ENCODE measurements around the gene P2RY12.
A peak's percentile ranks its signal among the peaks of the same experiment; 100 is the strongest.

P2RY12 gene

GRCh38 chr3:151329363-151329762 is 55.2 kb downstream of the P2RY12 start, which contains the start of gene P2RY13:
P2RY13 (minus strand) TSS chr3:151329549; CDS start chr3:151329528, 21 bp downstream.
- Histone ChIP-seq H3K9me3 (ENCODE audit: control insufficient read depth in 5 of 5, low read length in 5 of 5) (no peaks in the 10 kb centered on the region), H3K9ac (ENCODE audit: low read length in 5 of 5) (peak within 1 kb of the TSS in 2 of 5 donors; percentile 9 to 70), H3K4me1 (ENCODE audit: control insufficient read depth in 5 of 5, insufficient read depth in 5 of 5, low read length in 5 of 5) (peaks cover 0 to 36% (median 25%) of the 10 kb centered on the region in 5 donors), H3K4me3 (ENCODE audit: low read depth in 1 of 5, low read length in 5 of 5) (peak within 1 kb of the TSS; percentile 34 to 61 (median 49)), H3K36me3 (ENCODE audit: control insufficient read depth in 5 of 5, insufficient read depth in 5 of 5, low read length in 5 of 5) (no peaks in the 10 kb centered on the region), H3K27me3 (ENCODE audit: control insufficient read depth in 5 of 5, insufficient read depth in 4 of 5, low read length in 5 of 5) (no peaks in the 10 kb centered on the region), H3K27ac (ENCODE audit: low read depth, low read length) (peak within 1 kb of the TSS; percentile 47)

GRCh38 chr3:151328298-151328995 is 56.1 kb downstream of the P2RY12 start:
- peak overlapping the region; percentile 34 to 61 (median 49) for H3K4me3 ChIP-seq (ENCODE audit: low read depth in 1 of 5, low read length in 5 of 5)
- H3K9me3 ChIP-seq (ENCODE audit: control insufficient read depth in 5 of 5, low read length in 5 of 5) = no peaks in the 10 kb centered on the region
- H3K4me1 ChIP-seq (ENCODE audit: control insufficient read depth in 5 of 5, insufficient read depth in 5 of 5, low read length in 5 of 5) = peaks cover 0 to 36% (median 25%) of the 10 kb centered on the region in 5 donors
- peak overlapping the region in 2 of 5 donors; percentile 9 to 70 for H3K9ac ChIP-seq (ENCODE audit: low read length in 5 of 5)
- no peaks in the 10 kb centered on the region for H3K36me3 ChIP-seq (ENCODE audit: control insufficient read depth in 5 of 5, insufficient read depth in 5 of 5, low read length in 5 of 5)
- peak overlapping the region; percentile 47 for H3K27ac ChIP-seq (ENCODE audit: low read depth, low read length)
- H3K27me3 ChIP-seq (ENCODE audit: control insufficient read depth in 5 of 5, insufficient read depth in 4 of 5, low read length in 5 of 5) = no peaks in the 10 kb centered on the region

- H3K27ac ChIP-seq (ENCODE audit: low read depth, low read length) = peak overlapping the region; percentile 47
- no peaks in the 10 kb centered on the region for H3K36me3 ChIP-seq (ENCODE audit: control insufficient read depth in 5 of 5, insufficient read depth in 5 of 5, low read length in 5 of 5)
- H3K27me3 ChIP-seq (ENCODE audit: control insufficient read depth in 5 of 5, insufficient read depth in 4 of 5, low read length in 5 of 5) = no peaks in the 10 kb centered on the region
- H3K4me1 ChIP-seq (ENCODE audit: control insufficient read depth in 5 of 5, insufficient read depth in 5 of 5, low read length in 5 of 5) = peaks cover 0 to 36% (median 25%) of the 10 kb centered on the region in 5 donors
- peak overlapping the region in 2 of 5 donors; percentile 8 to 70 for H3K9ac ChIP-seq (ENCODE audit: low read length in 5 of 5)
- H3K9me3 ChIP-seq (ENCODE audit: control insufficient read depth in 5 of 5, low read length in 5 of 5) = no peaks in the 10 kb centered on the region
- peak overlapping the region; percentile 34 to 61 (median 49) for H3K4me3 ChIP-seq (ENCODE audit: low read depth in 1 of 5, low read length in 5 of 5)
Observed at GRCh38 chr3:151327571-151328198, 56.9 kb downstream of the P2RY12 start.

- no peak overlapping the region for H3K9ac ChIP-seq (ENCODE audit: low read length in 5 of 5)
- no peak overlapping the region for H3K27ac ChIP-seq (ENCODE audit: low read depth, low read length)
- no peak overlapping the region for H3K4me3 ChIP-seq (ENCODE audit: low read depth in 1 of 5, low read length in 5 of 5)
- H3K9me3 ChIP-seq (ENCODE audit: control insufficient read depth in 5 of 5, low read length in 5 of 5) = no peaks in the 10 kb centered on the region
- no peaks in the 10 kb centered on the region for H3K27me3 ChIP-seq (ENCODE audit: control insufficient read depth in 5 of 5, insufficient read depth in 4 of 5, low read length in 5 of 5)
- peaks cover 0 to 28% (median 13%) of the 10 kb centered on the region in 5 donors for H3K4me1 ChIP-seq (ENCODE audit: control insufficient read depth in 5 of 5, insufficient read depth in 5 of 5, low read length in 5 of 5)
- H3K36me3 ChIP-seq (ENCODE audit: control insufficient read depth in 5 of 5, insufficient read depth in 5 of 5, low read length in 5 of 5) = no peaks in the 10 kb centered on the region
Observed at GRCh38 chr3:151322511-151322910, 62.0 kb downstream of the P2RY12 start.

- H3K9ac ChIP-seq (ENCODE audit: low read length in 5 of 5) = no peak overlapping the region
- no peak overlapping the region for H3K27ac ChIP-seq (ENCODE audit: low read depth, low read length)
- H3K9me3 ChIP-seq (ENCODE audit: control insufficient read depth in 5 of 5, low read length in 5 of 5) = no peaks in the 10 kb centered on the region
- H3K4me3 ChIP-seq (ENCODE audit: low read depth in 1 of 5, low read length in 5 of 5) = no peak overlapping the region
- no peaks in the 10 kb centered on the region for H3K27me3 ChIP-seq (ENCODE audit: control insufficient read depth in 5 of 5, insufficient read depth in 4 of 5, low read length in 5 of 5)
- peaks cover 0 to 22% (median 13%) of the 10 kb centered on the region in 5 donors for H3K4me1 ChIP-seq (ENCODE audit: control insufficient read depth in 5 of 5, insufficient read depth in 5 of 5, low read length in 5 of 5)
- H3K36me3 ChIP-seq (ENCODE audit: control insufficient read depth in 5 of 5, insufficient read depth in 5 of 5, low read length in 5 of 5) = no peaks in the 10 kb centered on the region
Observed at GRCh38 chr3:151321526-151321925, 63.0 kb downstream of the P2RY12 start.

- Histone ChIP-seq H3K9ac (ENCODE audit: low read length in 5 of 5) (no peak overlapping the region), H3K9me3 (ENCODE audit: control insufficient read depth in 5 of 5, low read length in 5 of 5) (no peaks in the 10 kb centered on the region)
Observed at GRCh38 chr3:151320131-151320530, 64.4 kb downstream of the P2RY12 start.

GRCh38 chr3:151319628-151320027 is 64.9 kb downstream of the P2RY12 start:
- H3K27ac ChIP-seq (ENCODE audit: low read depth, low read length) = no peak overlapping the region
- H3K4me3 ChIP-seq (ENCODE audit: low read depth in 1 of 5, low read length in 5 of 5) = no peak overlapping the region

More at GRCh38 chr3:151320131-151320530, 64.4 kb downstream of the P2RY12 start:
- H3K4me1 ChIP-seq (ENCODE audit: control insufficient read depth in 5 of 5, insufficient read depth in 5 of 5, low read length in 5 of 5) = peaks cover 0 to 22% (median 13%) of the 10 kb centered on the region in 5 donors
- H3K36me3 ChIP-seq (ENCODE audit: control insufficient read depth in 5 of 5, insufficient read depth in 5 of 5, low read length in 5 of 5) = no peaks in the 10 kb centered on the region
- no peak overlapping the region for H3K4me3 ChIP-seq (ENCODE audit: low read depth in 1 of 5, low read length in 5 of 5)
- H3K27me3 ChIP-seq (ENCODE audit: control insufficient read depth in 5 of 5, insufficient read depth in 4 of 5, low read length in 5 of 5) = no peaks in the 10 kb centered on the region
- H3K27ac ChIP-seq (ENCODE audit: low read depth, low read length) = no peak overlapping the region

GRCh38 chr3:151318991-151319390 is 65.6 kb downstream of the P2RY12 start:
- H3K27me3 ChIP-seq (ENCODE audit: control insufficient read depth in 5 of 5, insufficient read depth in 4 of 5, low read length in 5 of 5) = no peaks in the 10 kb centered on the region
- H3K27ac ChIP-seq (ENCODE audit: low read depth, low read length) = no peak overlapping the region
- H3K4me1 ChIP-seq (ENCODE audit: control insufficient read depth in 5 of 5, insufficient read depth in 5 of 5, low read length in 5 of 5) = peaks cover 0 to 22% (median 13%) of the 10 kb centered on the region in 5 donors
- H3K9ac ChIP-seq (ENCODE audit: low read length in 5 of 5) = no peak overlapping the region
- H3K36me3 ChIP-seq (ENCODE audit: control insufficient read depth in 5 of 5, insufficient read depth in 5 of 5, low read length in 5 of 5) = no peaks in the 10 kb centered on the region
- H3K9me3 ChIP-seq (ENCODE audit: control insufficient read depth in 5 of 5, low read length in 5 of 5) = no peaks in the 10 kb centered on the region
- H3K4me3 ChIP-seq (ENCODE audit: low read depth in 1 of 5, low read length in 5 of 5) = no peak overlapping the region

More at GRCh38 chr3:151319628-151320027, 64.9 kb downstream of the P2RY12 start:
- Histone ChIP-seq H3K4me1 (ENCODE audit: control insufficient read depth in 5 of 5, insufficient read depth in 5 of 5, low read length in 5 of 5) (peaks cover 0 to 22% (median 13%) of the 10 kb centered on the region in 5 donors), H3K27me3 (ENCODE audit: control insufficient read depth in 5 of 5, insufficient read depth in 4 of 5, low read length in 5 of 5) (no peaks in the 10 kb centered on the region), H3K9me3 (ENCODE audit: control insufficient read depth in 5 of 5, low read length in 5 of 5) (no peaks in the 10 kb centered on the region), H3K36me3 (ENCODE audit: control insufficient read depth in 5 of 5, insufficient read depth in 5 of 5, low read length in 5 of 5) (no peaks in the 10 kb centered on the region), H3K9ac (ENCODE audit: low read length in 5 of 5) (no peak overlapping the region)

- Histone ChIP-seq H3K9me3 (ENCODE audit: control insufficient read depth in 5 of 5, low read length in 5 of 5) (no peaks in the 10 kb centered on the region), H3K27me3 (ENCODE audit: control insufficient read depth in 5 of 5, insufficient read depth in 4 of 5, low read length in 5 of 5) (no peaks in the 10 kb centered on the region), H3K4me3 (ENCODE audit: low read depth in 1 of 5, low read length in 5 of 5) (no peak overlapping the region), H3K9ac (ENCODE audit: low read length in 5 of 5) (no peak overlapping the region), H3K27ac (ENCODE audit: low read depth, low read length) (no peak overlapping the region), H3K4me1 (ENCODE audit: control insufficient read depth in 5 of 5, insufficient read depth in 5 of 5, low read length in 5 of 5) (peaks cover 0 to 22% (median 13%) of the 10 kb centered on the region in 5 donors), H3K36me3 (ENCODE audit: control insufficient read depth in 5 of 5, insufficient read depth in 5 of 5, low read length in 5 of 5) (no peaks in the 10 kb centered on the region)
Observed at GRCh38 chr3:151318313-151318712, 66.2 kb downstream of the P2RY12 start.
